ENCODE results near the gene USP50. TPM values are rescaled to one million over a fixed set of nuclear protein-coding genes. Genes with fewer than 3 reads are reported as not detected.

Gene USP50
- total and polyA plus RNA-seq, 4 donors: 0.42 to 0.93 TPM; not detected in 2

GRCh38 chr15:50542887-50543210 is 3.6 kb downstream of the USP50 start:
- TF ChIP-seq JUND (IDR thresholded peaks at IDR 0.05) (no peak), NR2F2 (IDR thresholded peaks at IDR 0.05) (no peak), GABPA (IDR thresholded peaks at IDR 0.05 in 1 of 2, conservative IDR thresholded peaks at IDR 0.05 in 1 of 2) (no peak), SP1 (IDR thresholded peaks at IDR 0.05) (no peak), RXRA (IDR thresholded peaks at IDR 0.05) (no peak), TAF1 (conservative IDR thresholded peaks at IDR 0.05) (no peak), HNF4G (IDR thresholded peaks at IDR 0.05) (no peak), HNF4A (conservative IDR thresholded peaks at IDR 0.05) (no peak), EGR1 (IDR thresholded peaks at IDR 0.05; ENCODE audit: low read depth in 2 of 2) (no peak), RAD21 (IDR thresholded peaks at IDR 0.05) (no peak), FOXA2 (IDR thresholded peaks at IDR 0.05) (no peak), FOXA1 (IDR thresholded peaks at IDR 0.05) (no peak), CTCF (IDR thresholded peaks at IDR 0.05; ENCODE audit: low read depth, low read length, missing input control) (no peak), YY1 (IDR thresholded peaks at IDR 0.05) (no peak)
- TF ChIP-seq, protein P1, sequence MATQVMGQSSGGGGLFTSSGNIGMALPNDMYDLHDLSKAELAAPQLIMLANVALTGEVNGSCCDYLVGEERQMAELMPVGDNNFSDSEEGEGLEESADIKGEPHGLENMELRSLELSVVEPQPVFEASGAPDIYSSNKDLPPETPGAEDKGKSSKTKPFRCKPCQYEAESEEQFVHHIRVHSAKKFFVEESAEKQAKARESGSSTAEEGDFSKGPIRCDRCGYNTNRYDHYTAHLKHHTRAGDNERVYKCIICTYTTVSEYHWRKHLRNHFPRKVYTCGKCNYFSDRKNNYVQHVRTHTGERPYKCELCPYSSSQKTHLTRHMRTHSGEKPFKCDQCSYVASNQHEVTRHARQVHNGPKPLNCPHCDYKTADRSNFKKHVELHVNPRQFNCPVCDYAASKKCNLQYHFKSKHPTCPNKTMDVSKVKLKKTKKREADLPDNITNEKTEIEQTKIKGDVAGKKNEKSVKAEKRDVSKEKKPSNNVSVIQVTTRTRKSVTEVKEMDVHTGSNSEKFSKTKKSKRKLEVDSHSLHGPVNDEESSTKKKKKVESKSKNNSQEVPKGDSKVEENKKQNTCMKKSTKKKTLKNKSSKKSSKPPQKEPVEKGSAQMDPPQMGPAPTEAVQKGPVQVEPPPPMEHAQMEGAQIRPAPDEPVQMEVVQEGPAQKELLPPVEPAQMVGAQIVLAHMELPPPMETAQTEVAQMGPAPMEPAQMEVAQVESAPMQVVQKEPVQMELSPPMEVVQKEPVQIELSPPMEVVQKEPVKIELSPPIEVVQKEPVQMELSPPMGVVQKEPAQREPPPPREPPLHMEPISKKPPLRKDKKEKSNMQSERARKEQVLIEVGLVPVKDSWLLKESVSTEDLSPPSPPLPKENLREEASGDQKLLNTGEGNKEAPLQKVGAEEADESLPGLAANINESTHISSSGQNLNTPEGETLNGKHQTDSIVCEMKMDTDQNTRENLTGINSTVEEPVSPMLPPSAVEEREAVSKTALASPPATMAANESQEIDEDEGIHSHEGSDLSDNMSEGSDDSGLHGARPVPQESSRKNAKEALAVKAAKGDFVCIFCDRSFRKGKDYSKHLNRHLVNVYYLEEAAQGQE (IDR thresholded peaks at IDR 0.05): no peak
- TF ChIP-seq, protein P2, sequence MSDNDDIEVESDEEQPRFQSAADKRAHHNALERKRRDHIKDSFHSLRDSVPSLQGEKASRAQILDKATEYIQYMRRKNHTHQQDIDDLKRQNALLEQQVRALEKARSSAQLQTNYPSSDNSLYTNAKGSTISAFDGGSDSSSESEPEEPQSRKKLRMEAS (IDR thresholded peaks at IDR 0.05): no peak
- TF ChIP-seq, protein P3, sequence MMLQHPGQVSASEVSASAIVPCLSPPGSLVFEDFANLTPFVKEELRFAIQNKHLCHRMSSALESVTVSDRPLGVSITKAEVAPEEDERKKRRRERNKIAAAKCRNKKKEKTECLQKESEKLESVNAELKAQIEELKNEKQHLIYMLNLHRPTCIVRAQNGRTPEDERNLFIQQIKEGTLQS (IDR thresholded peaks at IDR 0.05): no peak
- TF ChIP-seq, protein P4, sequence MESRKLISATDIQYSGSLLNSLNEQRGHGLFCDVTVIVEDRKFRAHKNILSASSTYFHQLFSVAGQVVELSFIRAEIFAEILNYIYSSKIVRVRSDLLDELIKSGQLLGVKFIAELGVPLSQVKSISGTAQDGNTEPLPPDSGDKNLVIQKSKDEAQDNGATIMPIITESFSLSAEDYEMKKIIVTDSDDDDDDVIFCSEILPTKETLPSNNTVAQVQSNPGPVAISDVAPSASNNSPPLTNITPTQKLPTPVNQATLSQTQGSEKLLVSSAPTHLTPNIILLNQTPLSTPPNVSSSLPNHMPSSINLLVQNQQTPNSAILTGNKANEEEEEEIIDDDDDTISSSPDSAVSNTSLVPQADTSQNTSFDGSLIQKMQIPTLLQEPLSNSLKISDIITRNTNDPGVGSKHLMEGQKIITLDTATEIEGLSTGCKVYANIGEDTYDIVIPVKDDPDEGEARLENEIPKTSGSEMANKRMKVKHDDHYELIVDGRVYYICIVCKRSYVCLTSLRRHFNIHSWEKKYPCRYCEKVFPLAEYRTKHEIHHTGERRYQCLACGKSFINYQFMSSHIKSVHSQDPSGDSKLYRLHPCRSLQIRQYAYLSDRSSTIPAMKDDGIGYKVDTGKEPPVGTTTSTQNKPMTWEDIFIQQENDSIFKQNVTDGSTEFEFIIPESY (IDR thresholded peaks at IDR 0.05): no peak
- Histone ChIP-seq H3K36me3 (ENCODE audit: control insufficient read depth in 4 of 4, insufficient read depth in 3 of 4, low read depth in 1 of 4, low read length in 3 of 4) (no peaks in the 10 kb centered on the region), H3K27ac (ENCODE audit: low read depth in 1 of 2, low read length in 2 of 2) (no peak overlapping the region), H3K27me3 (ENCODE audit: control insufficient read depth in 4 of 4, insufficient read depth in 4 of 4, low read length in 3 of 4) (no peaks in the 10 kb centered on the region), H3K4me1 (ENCODE audit: control insufficient read depth in 4 of 4, insufficient read depth in 4 of 4, low read length in 3 of 4) (no peaks in the 10 kb centered on the region), H3K4me3 (ENCODE audit: low read depth in 1 of 3, low read length in 3 of 3) (no peak overlapping the region), H3K9ac (ENCODE audit: low read depth in 1 of 2, low read length in 2 of 2) (no peak overlapping the region), H3K9me3 (ENCODE audit: control insufficient read depth in 4 of 4, low read length in 3 of 4) (no peaks in the 10 kb centered on the region)
- DNase-seq (ENCODE audit: low spot score): no peak
- 91% methylated on average over 2 of the region's 2 CpGs for WGBS
